ENCODE measurements around the gene PON3. TPM values are rescaled to one million over a fixed set of nuclear protein-coding genes. Genes with fewer than 3 reads are reported as not detected.

PON3 gene
- total and polyA plus RNA-seq, 4 experiments from 2014 or later = not detected

DNA sequence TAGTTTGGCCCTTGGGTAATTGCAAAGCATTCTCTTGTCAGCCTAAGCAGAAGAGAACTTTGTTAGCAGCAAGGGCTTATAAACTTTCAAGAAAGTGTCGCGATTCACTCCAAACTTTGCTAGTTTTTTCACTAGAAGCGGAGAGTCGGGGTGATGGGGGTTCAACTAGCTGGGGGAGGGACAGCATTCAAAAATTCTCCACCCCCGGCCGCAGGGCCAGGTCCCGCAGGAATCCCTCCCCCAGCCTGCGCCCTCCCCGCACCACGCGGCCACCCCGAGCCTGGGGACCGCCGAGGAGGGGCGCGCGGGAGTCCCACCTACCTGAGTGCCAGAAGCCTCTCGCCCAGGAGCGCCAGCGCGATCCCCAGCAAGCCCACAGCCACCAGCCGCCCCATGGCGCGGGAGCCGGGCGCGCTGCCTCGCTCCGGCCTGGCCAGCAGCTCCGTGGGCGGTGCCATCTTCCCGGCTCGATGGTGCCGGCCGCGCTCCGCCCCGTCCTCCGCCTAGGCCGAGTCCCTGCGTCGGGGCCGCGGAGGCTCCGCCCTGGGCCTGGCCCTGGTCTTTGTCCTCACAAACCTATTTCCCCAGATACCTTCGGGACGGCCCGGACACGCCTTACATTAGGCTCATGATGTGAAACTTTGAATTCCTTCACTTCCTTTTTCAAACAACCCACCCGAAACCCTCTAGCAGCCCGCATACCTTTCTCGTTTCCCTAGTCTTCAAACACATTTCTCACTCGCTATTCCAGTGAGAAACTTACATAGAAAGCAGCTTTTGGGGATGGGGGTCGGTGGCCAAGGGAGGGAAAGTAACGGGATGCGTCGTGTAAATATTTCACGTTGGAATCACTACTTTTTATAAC, 38.6 kb upstream of the PON3 start, which contains the start of gene PON2:
Gene PON2, minus strand, starts transcription at position 472 of the 865 bp plus-strand sequence. Its CDS starts 77 bp downstream, at position 395.
- Histone ChIP-seq H3K4me1 (ENCODE audit: insufficient read depth, low read length) (peaks cover 7% of the 10 kb centered on the region), H3K4me3 (ENCODE audit: low read length in 2 of 2) (peak within 1 kb of the TSS; percentile 59 to 62), H3K27me3 (ENCODE audit: insufficient read depth, low read length) (no peaks in the 10 kb centered on the region), H3K36me3 (ENCODE audit: insufficient read depth, low read length) (no peaks in the 10 kb centered on the region), H3K27ac (ENCODE audit: low read depth, low read length) (peak within 1 kb of the TSS; percentile 39), H3K9me3 (ENCODE audit: control insufficient read depth in 1 of 2, low read length in 2 of 2) (no peaks in the 10 kb centered on the region)
- ChIA-PET CTCF (ENCODE audit: partially characterized antibody) (interaction anchor here (0.7 to 1.4 kb wide), 2 partner anchors 38 to 62 kb away, joined by 3 read pairs; partner anchors contain the start of gene PON3), POLR2A (ENCODE audit: partially characterized antibody) (no interaction called here)
- Mint-ChIP-seq H3K4me1 (peaks cover 10 to 13% (median 11%) of the 10 kb centered on the region in 4 donors), H3K9me3 (no peaks in the 10 kb centered on the region), H3K4me3 (peak within 1 kb of the TSS; percentile 84 to 97 (median 88)), H3K27me3 (peaks cover 0 to 5% of the 10 kb centered on the region in 2 donors), H3K36me3 (no peaks in the 10 kb centered on the region), H3K27ac (peak within 1 kb of the TSS; percentile 1 to 89 (median 86))
- intact Hi-C loops (cut with micrococcal nuclease) = no loop called here
- DNase-seq = peak in 4 of 5 donors; percentile 15 to 42 (median 34)

DNA sequence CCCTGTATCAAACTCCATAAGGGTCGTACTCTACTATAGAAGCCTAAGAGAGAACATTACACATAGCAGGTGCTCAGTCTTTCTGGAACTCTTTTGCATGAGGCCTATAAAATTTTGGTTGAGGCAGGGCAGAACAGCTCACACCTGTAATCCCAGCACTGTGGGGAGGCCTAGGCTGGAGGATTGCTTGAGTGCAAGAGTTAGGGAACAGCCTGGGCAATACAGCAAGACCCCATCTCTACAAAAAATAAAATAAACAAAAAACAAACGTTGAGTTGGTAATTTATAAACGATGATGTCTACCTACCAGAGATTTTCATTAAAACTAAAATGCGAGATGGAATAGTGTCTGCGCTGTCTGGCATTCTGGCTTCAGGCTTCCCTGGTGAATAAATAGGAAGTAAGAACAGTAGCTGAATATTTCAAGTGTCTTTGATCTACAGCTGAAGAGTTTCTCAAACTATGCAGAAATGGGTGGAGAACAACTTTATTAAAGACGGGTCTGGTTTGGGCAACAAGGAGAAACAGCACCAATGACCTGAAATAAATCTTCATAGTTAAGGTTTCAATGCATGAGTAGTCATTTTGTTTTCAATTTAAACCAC, 37.9 kb upstream of the PON3 start:
- no peak overlapping the region for H3K27ac ChIP-seq (ENCODE audit: low read depth, low read length)
- H3K36me3 ChIP-seq (ENCODE audit: insufficient read depth, low read length) = no peaks in the 10 kb centered on the region
- intact Hi-C loops (cut with micrococcal nuclease) = no loop called here
- H3K27me3 Mint-ChIP-seq = peaks cover 0 to 5% of the 10 kb centered on the region in 2 donors
- peaks cover 10 to 13% (median 11%) of the 10 kb centered on the region in 4 donors for H3K4me1 Mint-ChIP-seq
- H3K9me3 ChIP-seq (ENCODE audit: control insufficient read depth in 1 of 2, low read length in 2 of 2) = no peaks in the 10 kb centered on the region
- H3K4me1 ChIP-seq (ENCODE audit: insufficient read depth, low read length) = peaks cover 7% of the 10 kb centered on the region
- no peaks in the 10 kb centered on the region for H3K36me3 Mint-ChIP-seq
- DNase-seq = no peak
- no peaks in the 10 kb centered on the region for H3K9me3 Mint-ChIP-seq
- POLR2A ChIA-PET (ENCODE audit: partially characterized antibody) = no interaction called here
- H3K4me3 Mint-ChIP-seq = peak overlapping the region; percentile 16 to 84 (median 79)
- CTCF ChIA-PET (ENCODE audit: partially characterized antibody) = interaction anchor here (1.4 kb wide), 1 partner anchor 38 kb away, joined by 3 read pairs; the partner anchor contains the start of gene PON3
- peak overlapping the region in 5 of 7 donors; percentile 36 to 70 (median 64) for H3K27ac Mint-ChIP-seq
- H3K27me3 ChIP-seq (ENCODE audit: insufficient read depth, low read length) = no peaks in the 10 kb centered on the region
- H3K4me3 ChIP-seq (ENCODE audit: low read length in 2 of 2) = peak overlapping the region; percentile 59 to 62

DNA sequence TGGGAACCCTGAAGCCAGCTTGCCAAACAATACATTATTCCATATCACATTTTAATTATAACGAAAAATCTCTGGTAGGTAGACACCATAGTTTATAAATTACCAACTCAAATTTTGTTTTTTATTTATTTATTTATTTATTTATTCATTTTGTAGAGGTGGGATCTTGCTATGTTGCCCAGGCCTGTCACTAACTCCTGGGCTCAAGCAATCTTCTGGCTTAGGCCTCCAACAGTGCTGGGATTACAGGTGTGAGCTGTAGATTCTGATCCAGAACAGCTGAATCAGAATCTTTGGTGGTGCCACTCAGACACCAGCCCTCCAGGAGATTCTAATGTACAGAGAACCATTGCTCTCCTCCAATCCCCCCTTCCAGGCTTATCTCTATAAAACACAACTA, 37.0 kb upstream of the PON3 start:
- Histone ChIP-seq H3K36me3 (ENCODE audit: insufficient read depth, low read length) (no peaks in the 10 kb centered on the region), H3K27me3 (ENCODE audit: insufficient read depth, low read length) (no peaks in the 10 kb centered on the region), H3K9me3 (ENCODE audit: control insufficient read depth in 1 of 2, low read length in 2 of 2) (no peaks in the 10 kb centered on the region), H3K27ac (ENCODE audit: low read depth, low read length) (no peak overlapping the region), H3K4me1 (ENCODE audit: insufficient read depth, low read length) (peaks cover 7% of the 10 kb centered on the region), H3K4me3 (ENCODE audit: low read length in 2 of 2) (no peak overlapping the region)
- CTCF ChIA-PET (ENCODE audit: partially characterized antibody) = no interaction called here
- no peaks in the 10 kb centered on the region for H3K36me3 Mint-ChIP-seq
- H3K27me3 Mint-ChIP-seq = peaks cover 0 to 5% of the 10 kb centered on the region in 2 donors
- peaks cover 10 to 13% (median 11%) of the 10 kb centered on the region in 4 donors for H3K4me1 Mint-ChIP-seq
- intact Hi-C loops (cut with micrococcal nuclease) = no loop called here
- POLR2A ChIA-PET (ENCODE audit: partially characterized antibody) = no interaction called here
- DNase-seq = no peak
- peak overlapping the region in 1 of 8 donors; percentile 7 for H3K4me3 Mint-ChIP-seq
- no peaks in the 10 kb centered on the region for H3K9me3 Mint-ChIP-seq
- no peak overlapping the region for H3K27ac Mint-ChIP-seq

DNA sequence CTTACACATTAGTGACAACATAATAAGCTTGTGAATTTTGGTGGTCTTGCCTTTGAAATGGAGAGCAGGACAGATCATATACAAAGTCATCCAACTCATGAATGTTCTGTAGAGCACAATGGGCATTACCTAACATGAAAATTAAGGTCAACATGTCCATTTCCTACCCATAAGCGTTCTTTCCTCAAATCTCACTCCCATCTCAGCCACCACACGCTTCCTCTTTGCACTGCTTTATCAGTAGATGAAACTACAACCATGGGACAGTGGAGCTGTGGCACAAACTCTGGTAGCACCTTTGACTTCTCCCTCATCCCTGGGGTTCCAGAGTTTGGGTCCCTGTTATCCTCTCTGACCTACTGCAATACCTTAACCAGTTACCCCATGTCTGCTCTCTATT, 36.4 kb upstream of the PON3 start:
- Histone ChIP-seq H3K4me3 (ENCODE audit: low read length in 2 of 2) (no peak overlapping the region), H3K27ac (ENCODE audit: low read depth, low read length) (no peak overlapping the region), H3K27me3 (ENCODE audit: insufficient read depth, low read length) (no peaks in the 10 kb centered on the region), H3K36me3 (ENCODE audit: insufficient read depth, low read length) (no peaks in the 10 kb centered on the region), H3K9me3 (ENCODE audit: control insufficient read depth in 1 of 2, low read length in 2 of 2) (no peaks in the 10 kb centered on the region), H3K4me1 (ENCODE audit: insufficient read depth, low read length) (peaks cover 7% of the 10 kb centered on the region)
- Mint-ChIP-seq H3K27me3 (peaks cover 0 to 5% of the 10 kb centered on the region in 2 donors), H3K36me3 (no peaks in the 10 kb centered on the region), H3K9me3 (no peaks in the 10 kb centered on the region), H3K4me1 (peaks cover 10 to 13% (median 11%) of the 10 kb centered on the region in 4 donors), H3K27ac (no peak overlapping the region), H3K4me3 (no peak overlapping the region)
- intact Hi-C loops (cut with micrococcal nuclease) = no loop called here
- CTCF ChIA-PET (ENCODE audit: partially characterized antibody) = no interaction called here
- POLR2A ChIA-PET (ENCODE audit: partially characterized antibody) = no interaction called here
- DNase-seq = no peak

DNA sequence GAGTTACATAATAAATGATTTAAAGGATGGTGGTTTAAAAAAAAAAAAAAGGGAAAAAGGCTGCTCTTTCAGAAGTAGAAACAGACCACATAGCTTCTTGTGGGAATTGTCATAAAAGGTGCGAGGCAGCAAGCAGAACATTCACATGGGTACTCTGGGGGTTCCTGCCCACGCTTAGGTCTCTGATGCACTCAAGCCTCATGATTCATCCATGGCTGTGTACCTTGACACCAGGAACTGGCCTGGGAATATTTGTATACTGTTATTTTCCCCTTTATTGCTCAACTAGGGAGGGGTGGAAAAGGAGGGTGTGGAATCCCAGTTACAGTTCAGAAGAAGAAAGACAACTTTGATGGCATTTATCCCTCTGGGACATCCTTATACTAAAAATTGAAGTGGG, 34.7 kb upstream of the PON3 start:
- Histone ChIP-seq H3K4me3 (ENCODE audit: low read length in 2 of 2) (no peak overlapping the region), H3K27ac (ENCODE audit: low read depth, low read length) (no peak overlapping the region), H3K27me3 (ENCODE audit: insufficient read depth, low read length) (no peaks in the 10 kb centered on the region), H3K9me3 (ENCODE audit: control insufficient read depth in 1 of 2, low read length in 2 of 2) (no peaks in the 10 kb centered on the region), H3K36me3 (ENCODE audit: insufficient read depth, low read length) (no peaks in the 10 kb centered on the region), H3K4me1 (ENCODE audit: insufficient read depth, low read length) (peaks cover 7% of the 10 kb centered on the region)
- no peaks in the 10 kb centered on the region for H3K36me3 Mint-ChIP-seq
- peaks cover 0 to 5% of the 10 kb centered on the region in 2 donors for H3K27me3 Mint-ChIP-seq
- H3K27ac Mint-ChIP-seq = no peak overlapping the region
- intact Hi-C loops (cut with micrococcal nuclease) = no loop called here
- H3K9me3 Mint-ChIP-seq = no peaks in the 10 kb centered on the region
- H3K4me1 Mint-ChIP-seq = peaks cover 10 to 13% (median 11%) of the 10 kb centered on the region in 4 donors
- no peak for DNase-seq
- CTCF ChIA-PET (ENCODE audit: partially characterized antibody) = interaction anchor here (0.6 kb wide), 1 partner anchor 46 kb away, joined by 3 read pairs; no protein-coding TSS in a partner anchor
- H3K4me3 Mint-ChIP-seq = no peak overlapping the region
- POLR2A ChIA-PET (ENCODE audit: partially characterized antibody) = no interaction called here

DNA sequence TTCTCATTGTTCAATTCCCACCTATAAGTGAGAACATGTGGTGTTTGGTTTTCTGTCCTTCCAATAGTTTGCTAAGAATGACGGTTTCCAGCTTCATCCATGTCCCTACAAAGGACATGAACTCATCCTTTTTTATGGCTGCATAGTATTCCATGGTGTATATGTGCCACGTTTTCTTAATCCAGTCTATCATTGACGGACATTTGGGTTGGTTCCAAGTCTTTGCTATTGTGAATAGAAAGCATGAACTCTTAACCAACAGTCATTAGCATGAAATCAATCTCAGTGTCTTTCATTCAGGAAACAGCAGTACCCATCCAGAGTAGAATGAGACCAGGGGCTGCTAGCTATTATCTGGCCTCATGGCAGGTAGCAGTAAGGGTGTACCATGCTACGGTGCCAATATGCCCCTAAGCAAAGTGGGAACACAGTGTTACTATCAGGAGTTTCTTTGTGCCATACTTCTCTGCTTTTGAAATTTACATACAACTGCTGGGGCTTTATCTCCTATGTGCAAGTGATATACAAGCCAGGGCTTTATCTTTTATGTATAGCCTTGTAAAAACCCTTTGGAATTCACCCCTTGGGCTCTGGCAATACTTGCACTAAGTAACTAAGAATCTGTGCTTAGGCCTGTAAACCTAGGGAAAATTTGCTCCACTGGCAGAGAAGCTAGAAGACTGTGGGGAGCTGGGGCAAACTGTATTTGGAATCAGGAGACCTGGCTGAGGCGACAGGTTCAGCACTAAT, 33.2 kb upstream of the PON3 start:
- CTCF ChIA-PET (ENCODE audit: partially characterized antibody) = no interaction called here
- POLR2A ChIA-PET (ENCODE audit: partially characterized antibody) = no interaction called here
- intact Hi-C loops (cut with micrococcal nuclease) = no loop called here

More for the DNA sequence above, 33.2 kb upstream of the PON3 start:
- Mint-ChIP-seq H3K9me3 (no peaks in the 10 kb centered on the region), H3K4me1 (peaks cover 4 to 7% (median 5%) of the 10 kb centered on the region in 4 donors), H3K27ac (no peak overlapping the region), H3K4me3 (no peak overlapping the region), H3K36me3 (no peaks in the 10 kb centered on the region), H3K27me3 (peaks cover 0 to 5% of the 10 kb centered on the region in 2 donors)
- Histone ChIP-seq H3K4me1 (ENCODE audit: insufficient read depth, low read length) (peaks cover 7% of the 10 kb centered on the region), H3K4me3 (ENCODE audit: low read length in 2 of 2) (no peak overlapping the region), H3K36me3 (ENCODE audit: insufficient read depth, low read length) (no peaks in the 10 kb centered on the region), H3K27me3 (ENCODE audit: insufficient read depth, low read length) (no peaks in the 10 kb centered on the region), H3K27ac (ENCODE audit: low read depth, low read length) (no peak overlapping the region), H3K9me3 (ENCODE audit: control insufficient read depth in 1 of 2, low read length in 2 of 2) (no peaks in the 10 kb centered on the region)
- no peak for DNase-seq
